Measurements from ENCODE around the gene WWP2.
"Not testable (repeated sequence)": the region's sequence is repeated elsewhere in the genome, so short reads cannot be mapped to it uniquely, and the experiment has no call there.

The WWP2 gene

DNA sequence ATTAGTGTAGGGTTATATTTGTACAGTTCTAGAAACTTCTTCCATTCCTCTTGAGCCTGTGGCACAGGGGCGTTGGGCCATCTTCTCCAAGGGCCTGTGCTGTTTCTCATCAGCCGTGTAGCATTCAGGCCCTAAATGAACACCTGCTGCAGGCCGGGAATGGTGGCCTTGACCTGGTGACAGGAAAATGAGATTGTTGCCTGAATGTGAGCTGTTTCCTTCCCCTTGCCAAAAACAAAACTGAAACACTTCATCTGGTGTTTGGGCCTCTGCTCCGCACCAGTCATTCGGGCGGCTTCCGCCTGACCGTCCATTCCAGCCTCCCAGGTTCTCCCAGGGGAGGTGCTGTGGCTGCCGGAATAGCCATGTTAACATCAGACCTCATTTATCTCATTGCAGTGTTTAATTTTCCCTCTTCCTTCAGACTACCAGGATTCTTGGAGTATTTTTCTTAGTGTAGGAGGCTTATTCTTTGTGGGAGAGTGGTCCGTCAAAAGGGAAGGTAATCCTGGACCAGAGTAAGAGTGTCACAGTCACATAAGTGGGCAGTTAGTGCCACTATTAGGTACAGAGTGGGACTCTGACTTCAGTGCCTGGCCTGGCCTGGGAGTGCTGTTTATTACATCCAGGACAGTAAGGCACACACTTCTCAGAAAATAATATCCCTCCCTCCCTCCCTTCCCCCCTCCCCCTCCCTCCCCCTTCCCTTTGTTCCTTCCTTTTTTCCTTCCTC, 61.9 kb downstream of the WWP2 start:
- Histone ChIP-seq H3K4me1 (ENCODE audit: control insufficient read depth, insufficient read depth, low read length) (no peaks in the 10 kb centered on the region), H3K27ac (ENCODE audit: extremely low read depth, low read depth, low read length) (no peak overlapping the region), H3K9me3 (ENCODE audit: control insufficient read depth, insufficient read depth, low read depth, low read length) (no peaks in the 10 kb centered on the region), H3K4me3 (ENCODE audit: low read depth, low read length) (no peak overlapping the region), H3K36me3 (ENCODE audit: control insufficient read depth in 2 of 2, insufficient read depth in 1 of 2, low read length in 2 of 2) (peaks cover 0 to 4% of the 10 kb centered on the region in 2 experiments; a peak in 2 of 3 replicates)
- ChIA-PET POLR2A (no interaction called here), CTCF (interaction anchor here (0.6 kb wide), 2 partner anchors 10 to 28 kb away, joined by 3 read pairs; no protein-coding TSS in a partner anchor)
- TF ChIP-seq ZNF350 (tag by site-specific recombination; IDR thresholded peaks at IDR 0.05) (no peak), GLI2 (tag by site-specific recombination; IDR thresholded peaks at IDR 0.05; ENCODE audit: borderline replicate concordance, low read depth) (no peak), OVOL3 (tag by site-specific recombination; IDR thresholded peaks at IDR 0.05) (no peak), ZNF341 (tag by site-specific recombination; IDR thresholded peaks at IDR 0.05; ENCODE audit: low read depth) (peak; percentile 79), KLF10 (tag by site-specific recombination; IDR thresholded peaks at IDR 0.05) (no peak), EGR2 (tag by site-specific recombination; IDR thresholded peaks at IDR 0.05; ENCODE audit: low read depth) (0 out of 2 replicates have a peak, but pooled peaks have one; percentile 19), ZNF701 (tag by site-specific recombination; IDR thresholded peaks at IDR 0.05) (no peak), ZNF221 (tag by site-specific recombination; IDR thresholded peaks at IDR 0.05; ENCODE audit: borderline replicate concordance) (no peak), ZNF16 (tag by site-specific recombination; IDR thresholded peaks at IDR 0.05; ENCODE audit: low read depth) (no peak), ZNF473 (tag by site-specific recombination; IDR thresholded peaks at IDR 0.05) (no peak), ZEB2 (tag by site-specific recombination; IDR thresholded peaks at IDR 0.05) (no peak)
- TF ChIP-seq, protein P1, sequence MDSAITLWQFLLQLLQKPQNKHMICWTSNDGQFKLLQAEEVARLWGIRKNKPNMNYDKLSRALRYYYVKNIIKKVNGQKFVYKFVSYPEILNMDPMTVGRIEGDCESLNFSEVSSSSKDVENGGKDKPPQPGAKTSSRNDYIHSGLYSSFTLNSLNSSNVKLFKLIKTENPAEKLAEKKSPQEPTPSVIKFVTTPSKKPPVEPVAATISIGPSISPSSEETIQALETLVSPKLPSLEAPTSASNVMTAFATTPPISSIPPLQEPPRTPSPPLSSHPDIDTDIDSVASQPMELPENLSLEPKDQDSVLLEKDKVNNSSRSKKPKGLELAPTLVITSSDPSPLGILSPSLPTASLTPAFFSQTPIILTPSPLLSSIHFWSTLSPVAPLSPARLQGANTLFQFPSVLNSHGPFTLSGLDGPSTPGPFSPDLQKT (IDR thresholded peaks at IDR 0.05; ENCODE audit: borderline replicate concordance, low read depth, low read length), result no peak

DNA sequence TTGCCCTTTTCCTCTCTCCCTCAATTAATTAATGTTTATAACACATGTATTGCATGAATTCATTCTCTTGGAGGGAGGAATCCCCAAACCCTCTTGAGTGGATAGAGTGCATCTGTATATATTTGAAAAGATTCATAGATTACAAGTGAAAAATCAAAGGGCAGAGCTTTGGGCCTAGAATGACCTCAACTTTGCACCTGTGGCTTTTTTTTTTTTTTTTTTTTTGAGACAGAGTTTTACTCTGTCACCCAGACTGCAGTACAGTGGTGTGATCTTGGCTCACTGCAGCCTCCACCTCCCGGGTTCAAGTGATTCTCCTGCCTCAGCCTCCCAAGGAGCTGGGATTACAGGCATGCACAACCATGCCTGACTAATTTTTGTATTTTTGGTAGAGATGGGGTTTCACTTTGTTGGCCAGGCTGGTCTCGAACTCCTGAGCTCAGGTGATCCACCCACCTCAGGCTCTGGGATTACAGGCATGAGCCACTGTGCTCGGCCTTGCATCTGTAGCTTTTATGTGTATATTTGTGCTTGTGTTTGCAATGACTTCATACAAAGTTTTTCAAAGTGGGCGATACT, 62.5 kb downstream of the WWP2 start:
- H3K36me3 ChIP-seq (ENCODE audit: control insufficient read depth in 2 of 2, insufficient read depth in 1 of 2, low read length in 2 of 2); H3K4me1 ChIP-seq (ENCODE audit: control insufficient read depth, insufficient read depth, low read length); H3K27ac ChIP-seq (ENCODE audit: extremely low read depth, low read depth, low read length); H3K9me3 ChIP-seq (ENCODE audit: control insufficient read depth, insufficient read depth, low read depth, low read length); H3K4me3 ChIP-seq (ENCODE audit: low read depth, low read length); POLR2A ChIA-PET: not testable (repeated sequence)
- CTCF ChIA-PET, result interaction anchor here (0.6 kb wide), 2 partner anchors 10 to 28 kb away, joined by 3 read pairs; no protein-coding TSS in a partner anchor

DNA sequence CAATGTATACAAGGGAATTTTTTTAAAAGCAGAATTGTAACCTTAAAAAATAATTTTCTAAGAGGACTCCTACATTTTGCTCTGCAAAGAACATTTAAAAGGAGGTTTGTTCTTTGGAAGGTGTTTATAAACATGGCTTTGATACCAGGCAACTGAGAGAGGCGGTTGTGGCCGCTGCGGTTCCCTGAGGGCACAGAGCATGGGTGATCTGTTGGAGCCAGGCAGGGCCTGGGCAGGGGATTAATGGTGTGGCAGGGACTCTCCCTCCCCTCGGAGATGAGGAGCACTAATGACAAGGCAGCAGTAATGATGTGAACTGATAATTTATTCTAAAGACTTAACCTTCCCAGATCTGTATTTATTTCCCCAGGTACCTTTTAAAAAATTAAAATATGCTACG, 65.4 kb downstream of the WWP2 start:
- Histone ChIP-seq H3K4me1 (ENCODE audit: control insufficient read depth, insufficient read depth, low read length) (no peaks in the 10 kb centered on the region), H3K36me3 (ENCODE audit: control insufficient read depth in 2 of 2, insufficient read depth in 1 of 2, low read length in 2 of 2) (peaks cover 0 to under 1% of the 10 kb centered on the region in 2 experiments; a peak in 2 of 3 replicates), H3K4me3 (ENCODE audit: low read depth, low read length) (no peak overlapping the region), H3K9me3 (ENCODE audit: control insufficient read depth, insufficient read depth, low read depth, low read length) (no peaks in the 10 kb centered on the region), H3K27ac (ENCODE audit: extremely low read depth, low read depth, low read length) (no peak overlapping the region)
- ChIA-PET CTCF (no interaction called here), POLR2A (no interaction called here)
- TF ChIP-seq HOXC10 (CRISPR knock-in tag; IDR thresholded peaks at IDR 0.05) (no peak), MZF1 (tag by site-specific recombination; IDR thresholded peaks at IDR 0.05; ENCODE audit: borderline replicate concordance) (no peak), ZNF747 (tag by site-specific recombination; IDR thresholded peaks at IDR 0.05) (no peak), ZNF837 (tag by site-specific recombination; IDR thresholded peaks at IDR 0.05) (no peak), ZNF140 (tag by site-specific recombination; IDR thresholded peaks at IDR 0.05) (no peak), ZNF501 (tag by site-specific recombination; IDR thresholded peaks at IDR 0.05) (no peak), ZFP69B (tag by site-specific recombination; IDR thresholded peaks at IDR 0.05) (no peak), ZNF155 (tag by site-specific recombination; IDR thresholded peaks at IDR 0.05) (no peak)
- TF ChIP-seq, protein P2, sequence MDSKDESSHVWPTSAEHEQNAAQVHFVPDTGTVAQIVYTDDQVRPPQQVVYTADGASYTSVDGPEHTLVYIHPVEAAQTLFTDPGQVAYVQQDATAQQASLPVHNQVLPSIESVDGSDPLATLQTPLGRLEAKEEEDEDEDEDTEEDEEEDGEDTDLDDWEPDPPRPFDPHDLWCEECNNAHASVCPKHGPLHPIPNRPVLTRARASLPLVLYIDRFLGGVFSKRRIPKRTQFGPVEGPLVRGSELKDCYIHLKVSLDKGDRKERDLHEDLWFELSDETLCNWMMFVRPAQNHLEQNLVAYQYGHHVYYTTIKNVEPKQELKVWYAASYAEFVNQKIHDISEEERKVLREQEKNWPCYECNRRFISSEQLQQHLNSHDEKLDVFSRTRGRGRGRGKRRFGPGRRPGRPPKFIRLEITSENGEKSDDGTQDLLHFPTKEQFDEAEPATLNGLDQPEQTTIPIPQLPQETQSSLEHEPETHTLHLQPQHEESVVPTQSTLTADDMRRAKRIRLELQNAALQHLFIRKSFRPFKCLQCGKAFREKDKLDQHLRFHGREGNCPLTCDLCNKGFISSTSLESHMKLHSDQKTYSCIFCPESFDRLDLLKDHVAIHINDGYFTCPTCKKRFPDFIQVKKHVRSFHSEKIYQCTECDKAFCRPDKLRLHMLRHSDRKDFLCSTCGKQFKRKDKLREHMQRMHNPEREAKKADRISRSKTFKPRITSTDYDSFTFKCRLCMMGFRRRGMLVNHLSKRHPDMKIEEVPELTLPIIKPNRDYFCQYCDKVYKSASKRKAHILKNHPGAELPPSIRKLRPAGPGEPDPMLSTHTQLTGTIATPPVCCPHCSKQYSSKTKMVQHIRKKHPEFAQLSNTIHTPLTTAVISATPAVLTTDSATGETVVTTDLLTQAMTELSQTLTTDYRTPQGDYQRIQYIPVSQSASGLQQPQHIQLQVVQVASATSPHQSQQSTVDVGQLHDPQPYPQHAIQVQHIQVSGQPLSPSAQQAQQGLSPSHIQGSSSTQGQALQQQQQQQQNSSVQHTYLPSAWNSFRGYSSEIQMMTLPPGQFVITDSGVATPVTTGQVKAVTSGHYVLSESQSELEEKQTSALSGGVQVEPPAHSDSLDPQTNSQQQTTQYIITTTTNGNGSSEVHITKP (tag by site-specific recombination; IDR thresholded peaks at IDR 0.05), result no peak
- TF ChIP-seq, protein P1 (IDR thresholded peaks at IDR 0.05; ENCODE audit: borderline replicate concordance, low read depth, low read length), result no peak

Measured in HEK293 (cell line).